Prostate gland (tissue), 2 donors: ENCODE results near the gene TREM1. TPM values are rescaled to one million over a fixed set of nuclear protein-coding genes. Genes with fewer than 3 reads are reported as not detected.

Experiments
- DNase-seq: peaks from one replicate; pipeline ENCODE4 v3.0.0-alpha.2; 2019; ENCODE audit warnings: low spot score
- H3K27ac ChIP-seq, 2 donors: fragments of 200-600 bp; sonication (generic); 2 replicates each; pipeline ENCODE4 v1.5.1; 2017 to 2019
- H3K27me3 ChIP-seq: fragments of 200-600 bp; sonication (generic); replicated peaks from 2 replicates; pipeline ENCODE4 v1.5.1; 2019; ENCODE audit not compliant: insufficient read depth
- H3K36me3 ChIP-seq, 2 donors: fragments of 200-600 bp; sonication (generic); 1 replicate in 1 of 2; 2 replicates in 1 of 2; pipeline versions ENCODE4 v1.5.1 to v1.8.1; 2017 to 2019
- H3K4me1 ChIP-seq: fragments of 200-600 bp; sonication (generic); replicated peaks from 2 replicates; pipeline ENCODE4 v1.5.1; 2019
- H3K4me3 ChIP-seq, 2 donors: fragments of 200-600 bp; sonication (generic); 2 replicates each; pipeline ENCODE4 v1.5.1; 2017 to 2019
- H3K9me3 ChIP-seq: fragments of 200-600 bp; sonication (generic); 2 replicates; pipeline ENCODE4 v1.5.1; 2017
- CTCF ChIP-seq, 4 experiments: fragments of 200-600 bp in 2 of 4; fragments of 450-650 bp in 2 of 4; sonication (generic) in 2 of 4; IDR thresholded peaks; 1 replicate in 3 of 4; 2 replicates in 1 of 4; pipeline ENCODE4 v1.5.1; 2016 to 2019; ENCODE audit warnings: antibody characterized with exemption in 4 of 4, mild to moderate bottlenecking in 2 of 4, moderate library complexity in 2 of 4
- POLR2A ChIP-seq: fragments of 450-650 bp; IDR thresholded peaks from one replicate; pipeline ENCODE4 v1.6.1; 2016; ENCODE audit warnings: antibody characterized with exemption, mild to moderate bottlenecking
- POLR2AphosphoS5 ChIP-seq: sonication (generic); formaldehyde crosslinking; IDR thresholded peaks from one replicate; pipeline ENCODE4 v1.6.1; 2017; ENCODE audit warnings: antibody characterized with exemption
- WGBS: methylation state at CpG from one replicate; pipeline ENCODE4 v1.1.5; 2018; 5-methylcytosine and 5-hydroxymethylcytosine counted together
- intact Hi-C: fragments of 100-400 bp; cut with DNase I; formaldehyde crosslinking; loops from one replicate; pipeline ENCODE4 v1.14.2; 2022
- total RNA-seq, 2 donors: library from RNA; depleted of rRNA; stranded (reverse); fragments of >200 nt; gene quantifications; one replicate each; pipeline ENCODE4 v1.1.0, GENCODE V29; 2016

TREM1 gene
- total RNA-seq, 2 donors from 2014 or later: not detected

GRCh38 chr6:41256383-41256782 is 30.1 kb downstream of the TREM1 start:
- WGBS: 82% methylated on average over 1 of the region's 1 CpG
- peaks cover 5% of the 10 kb centered on the region for H3K4me1 ChIP-seq
- no peak overlapping the region for H3K27ac ChIP-seq
- DNase-seq: no peak
- intact Hi-C loops: no loop called here
- no peak overlapping the region for H3K4me3 ChIP-seq
- H3K36me3 ChIP-seq: no peaks in the 10 kb centered on the region
- no peak for TF ChIP-seq POLR2AphosphoS5
- TF ChIP-seq CTCF (IDR thresholded peaks at IDR 0.05): no peak
- no peak for TF ChIP-seq POLR2A
- no peaks in the 10 kb centered on the region for H3K27me3 ChIP-seq
- H3K9me3 ChIP-seq: no peaks in the 10 kb centered on the region

- intact Hi-C loops: no loop called here
- H3K27ac ChIP-seq: no peak overlapping the region
- peaks cover 5% of the 10 kb centered on the region for H3K4me1 ChIP-seq
- H3K4me3 ChIP-seq: no peak overlapping the region
- TF ChIP-seq POLR2AphosphoS5 (no peak), POLR2A (no peak), CTCF (IDR thresholded peaks at IDR 0.05) (no peak)
- no peaks in the 10 kb centered on the region for H3K9me3 ChIP-seq
- no peaks in the 10 kb centered on the region for H3K36me3 ChIP-seq
- H3K27me3 ChIP-seq: no peaks in the 10 kb centered on the region
- 79% methylated on average over 4 of the region's 5 CpGs for WGBS
- no peak for DNase-seq
Observed at GRCh38 chr6:41255638-41256246, 30.7 kb downstream of the TREM1 start.

- intact Hi-C loops: no loop called here
- H3K27me3 ChIP-seq: no peaks in the 10 kb centered on the region
- TF ChIP-seq POLR2AphosphoS5: no peak
- no peak for TF ChIP-seq POLR2A
- TF ChIP-seq CTCF (IDR thresholded peaks at IDR 0.05): no peak
- no peaks in the 10 kb centered on the region for H3K36me3 ChIP-seq
- no peaks in the 10 kb centered on the region for H3K9me3 ChIP-seq
- H3K27ac ChIP-seq: no peak overlapping the region
- H3K4me3 ChIP-seq: no peak overlapping the region
- no peak for DNase-seq
- H3K4me1 ChIP-seq: peaks cover 5% of the 10 kb centered on the region
Observed at GRCh38 chr6:41255110-41255509, 31.4 kb downstream of the TREM1 start.

GRCh38 chr6:41252401-41253169 is 33.9 kb downstream of the TREM1 start:
- Histone ChIP-seq H3K27me3 (no peaks in the 10 kb centered on the region), H3K9me3 (no peaks in the 10 kb centered on the region), H3K27ac (no peak overlapping the region), H3K36me3 (no peaks in the 10 kb centered on the region), H3K4me1 (peaks cover 5% of the 10 kb centered on the region), H3K4me3 (no peak overlapping the region)
- intact Hi-C loops: no loop called here
- no peak for DNase-seq
- WGBS: 69% methylated on average over 3 of the region's 3 CpGs
- TF ChIP-seq POLR2A (no peak), CTCF (IDR thresholded peaks at IDR 0.05) (no peak), POLR2AphosphoS5 (no peak)
